ENCODE results near the gene KIF5A. TPM values are rescaled to one million over a fixed set of nuclear protein-coding genes. Genes with fewer than 3 reads are reported as not detected.
A peak's percentile ranks its signal among the peaks of the same experiment; 100 is the strongest.
"Not testable (repeated sequence)": the region's sequence is repeated elsewhere in the genome, so short reads cannot be mapped to it uniquely, and the experiment has no call there.

KIF5A gene
- total and polyA plus RNA-seq, 5 donors from 2014 or later = 0.05 to 0.72 (median 0.06) TPM; not detected in 2

- Mint-ChIP-seq H3K4me1 (peaks cover 0 to 8% (median 5%) of the 10 kb centered on the region in 4 donors), H3K9me3 (no peaks in the 10 kb centered on the region), H3K27ac (no peak overlapping the region), H3K36me3 (no peaks in the 10 kb centered on the region), H3K4me3 (no peak overlapping the region), H3K27me3 (peaks cover 12% of the 10 kb centered on the region)
- H3K36me3 ChIP-seq (ENCODE audit: control insufficient read depth, insufficient read depth, low read length) = no peaks in the 10 kb centered on the region
- peaks cover 5% of the 10 kb centered on the region for H3K4me1 ChIP-seq (ENCODE audit: control insufficient read depth, insufficient read depth, low read length, poor library complexity, severe bottlenecking)
- H3K4me3 ChIP-seq (ENCODE audit: low read depth, low read length) = no peak overlapping the region
- peaks cover 14% of the 10 kb centered on the region for H3K27me3 ChIP-seq (ENCODE audit: control insufficient read depth, insufficient read depth, low read length)
- DNase-seq (no peak), ATAC-seq (ENCODE audit: low read depth in 2 of 2) (no peak)
- no peak overlapping the region for H3K27ac ChIP-seq (ENCODE audit: insufficient read depth, low read length, poor library complexity, severe bottlenecking)
- no peaks in the 10 kb centered on the region for H3K9me3 ChIP-seq (ENCODE audit: control insufficient read depth in 2 of 2, low read length in 2 of 2)
These were observed 35.3 kb downstream of the KIF5A start for GRCh38 chr12:57585156-57585555.

- Mint-ChIP-seq H3K4me1 (peaks cover 6 to 14% (median 10%) of the 10 kb centered on the region in 4 donors), H3K27ac (no peak overlapping the region), H3K4me3 (no peak overlapping the region), H3K27me3 (peaks cover 12% of the 10 kb centered on the region), H3K36me3 (no peaks in the 10 kb centered on the region), H3K9me3 (peaks cover 0 to 1% (median 0%) of the 10 kb centered on the region in 7 donors)
- Histone ChIP-seq H3K4me3 (ENCODE audit: low read depth, low read length) (no peak overlapping the region), H3K4me1 (ENCODE audit: control insufficient read depth, insufficient read depth, low read length, poor library complexity, severe bottlenecking) (peaks cover 15% of the 10 kb centered on the region), H3K27me3 (ENCODE audit: control insufficient read depth, insufficient read depth, low read length) (peaks cover 14% of the 10 kb centered on the region), H3K27ac (ENCODE audit: insufficient read depth, low read length, poor library complexity, severe bottlenecking) (no peak overlapping the region), H3K36me3 (ENCODE audit: control insufficient read depth, insufficient read depth, low read length) (no peaks in the 10 kb centered on the region), H3K9me3 (ENCODE audit: control insufficient read depth in 2 of 2, low read length in 2 of 2) (no peaks in the 10 kb centered on the region)
- DNase-seq (no peak), ATAC-seq (ENCODE audit: low read depth in 2 of 2) (no peak)
These were observed 36.3 kb downstream of the KIF5A start for GRCh38 chr12:57586128-57586527.

GRCh38 chr12:57586832-57587429 is 37.1 kb downstream of the KIF5A start:
- peaks cover 23% of the 10 kb centered on the region for H3K4me1 ChIP-seq (ENCODE audit: control insufficient read depth, insufficient read depth, low read length, poor library complexity, severe bottlenecking)
- Mint-ChIP-seq H3K9me3 (peaks cover 0 to 1% (median 0%) of the 10 kb centered on the region in 7 donors), H3K36me3 (no peaks in the 10 kb centered on the region), H3K27ac (no peak overlapping the region), H3K4me3 (no peak overlapping the region), H3K27me3 (peaks cover 12% of the 10 kb centered on the region), H3K4me1 (peaks cover 7 to 21% (median 15%) of the 10 kb centered on the region in 4 donors)
- H3K4me3 ChIP-seq (ENCODE audit: low read depth, low read length) = no peak overlapping the region
- no peak overlapping the region for H3K27ac ChIP-seq (ENCODE audit: insufficient read depth, low read length, poor library complexity, severe bottlenecking)
- H3K36me3 ChIP-seq (ENCODE audit: control insufficient read depth, insufficient read depth, low read length) = no peaks in the 10 kb centered on the region
- peaks cover 14% of the 10 kb centered on the region for H3K27me3 ChIP-seq (ENCODE audit: control insufficient read depth, insufficient read depth, low read length)
- DNase-seq = no peak
- no peak for ATAC-seq (ENCODE audit: low read depth in 2 of 2)
- H3K9me3 ChIP-seq (ENCODE audit: control insufficient read depth in 2 of 2, low read length in 2 of 2) = no peaks in the 10 kb centered on the region

GRCh38 chr12:57588951-57589610 is 39.2 kb downstream of the KIF5A start:
- H3K36me3 Mint-ChIP-seq; H3K27ac Mint-ChIP-seq; H3K9me3 Mint-ChIP-seq; H3K9me3 ChIP-seq (ENCODE audit: control insufficient read depth in 2 of 2, low read length in 2 of 2); H3K4me3 ChIP-seq (ENCODE audit: low read depth, low read length); H3K27me3 Mint-ChIP-seq; H3K36me3 ChIP-seq (ENCODE audit: control insufficient read depth, insufficient read depth, low read length); DNase-seq; H3K4me3 Mint-ChIP-seq; ATAC-seq (ENCODE audit: low read depth in 2 of 2); H3K27ac ChIP-seq (ENCODE audit: insufficient read depth, low read length, poor library complexity, severe bottlenecking): not testable (repeated sequence)
- Histone ChIP-seq H3K4me1 (ENCODE audit: control insufficient read depth, insufficient read depth, low read length, poor library complexity, severe bottlenecking) (peaks cover 35% of the 10 kb centered on the region), H3K27me3 (ENCODE audit: control insufficient read depth, insufficient read depth, low read length) (peaks cover 12% of the 10 kb centered on the region)
- H3K4me1 Mint-ChIP-seq = peaks cover 13 to 33% (median 25%) of the 10 kb centered on the region in 4 donors

GRCh38 chr12:57590479-57590863 is 40.6 kb downstream of the KIF5A start:
- H3K36me3 Mint-ChIP-seq = peaks cover 3% of the 10 kb centered on the region
- peak overlapping the region; percentile 83 for H3K4me3 ChIP-seq (ENCODE audit: low read depth, low read length)

GRCh38 chr12:57590864-57591781 is 41.3 kb downstream of the KIF5A start, which contains the start of gene PIP4K2C:
PIP4K2C (plus strand) TSS chr12:57591192; CDS start chr12:57591290, 98 bp downstream.
- H3K36me3 ChIP-seq (ENCODE audit: control insufficient read depth, insufficient read depth, low read length) = peaks cover 24% of the 10 kb centered on the region
- H3K4me3 Mint-ChIP-seq = peak within 1 kb of the TSS; percentile 90 to 97 (median 94)
- H3K27me3 ChIP-seq (ENCODE audit: control insufficient read depth, insufficient read depth, low read length) = peaks cover 10% of the 10 kb centered on the region
- H3K4me1 ChIP-seq (ENCODE audit: control insufficient read depth, insufficient read depth, low read length, poor library complexity, severe bottlenecking) = peaks cover 35% of the 10 kb centered on the region
- H3K4me1 Mint-ChIP-seq = peaks cover 13 to 35% (median 27%) of the 10 kb centered on the region in 4 donors
- peaks cover 7% of the 10 kb centered on the region for H3K36me3 Mint-ChIP-seq
- peak within 1 kb of the TSS; percentile 92 to 96 (median 94) for H3K27ac Mint-ChIP-seq
- no peaks in the 10 kb centered on the region for H3K27me3 Mint-ChIP-seq
- H3K27ac ChIP-seq (ENCODE audit: insufficient read depth, low read length, poor library complexity, severe bottlenecking) = peak within 1 kb of the TSS; percentile 74
- DNase-seq (peak; percentile 76 to 89 (median 79)), ATAC-seq (ENCODE audit: low read depth in 2 of 2) (peak; percentile 85 to 93)
- no peaks in the 10 kb centered on the region for H3K9me3 ChIP-seq (ENCODE audit: control insufficient read depth in 2 of 2, low read length in 2 of 2)
- peaks cover 0 to 1% (median 0%) of the 10 kb centered on the region in 7 donors for H3K9me3 Mint-ChIP-seq
- peak within 1 kb of the TSS; percentile 83 for H3K4me3 ChIP-seq (ENCODE audit: low read depth, low read length)

More at GRCh38 chr12:57590479-57590863, 40.6 kb downstream of the KIF5A start:
- no peaks in the 10 kb centered on the region for H3K27me3 Mint-ChIP-seq
- DNase-seq = no peak
- ATAC-seq (ENCODE audit: low read depth in 2 of 2) = no peak
- Histone ChIP-seq H3K36me3 (ENCODE audit: control insufficient read depth, insufficient read depth, low read length) (peaks cover 17% of the 10 kb centered on the region), H3K27me3 (ENCODE audit: control insufficient read depth, insufficient read depth, low read length) (peaks cover 12% of the 10 kb centered on the region), H3K9me3 (ENCODE audit: control insufficient read depth in 2 of 2, low read length in 2 of 2) (no peaks in the 10 kb centered on the region), H3K4me1 (ENCODE audit: control insufficient read depth, insufficient read depth, low read length, poor library complexity, severe bottlenecking) (peaks cover 35% of the 10 kb centered on the region), H3K27ac (ENCODE audit: insufficient read depth, low read length, poor library complexity, severe bottlenecking) (peak overlapping the region; percentile 74)
- H3K4me3 Mint-ChIP-seq = peak overlapping the region; percentile 90 to 97 (median 94)
- H3K4me1 Mint-ChIP-seq = peaks cover 13 to 35% (median 27%) of the 10 kb centered on the region in 4 donors
- peaks cover 0 to 1% (median 0%) of the 10 kb centered on the region in 7 donors for H3K9me3 Mint-ChIP-seq
- peak overlapping the region; percentile 38 to 94 (median 92) for H3K27ac Mint-ChIP-seq

GRCh38 chr12:57591782-57592325 is 42.0 kb downstream of the KIF5A start:
- Mint-ChIP-seq H3K4me1 (peaks cover 13 to 35% (median 27%) of the 10 kb centered on the region in 4 donors), H3K4me3 (peak overlapping the region; percentile 90 to 97 (median 94)), H3K27ac (peak overlapping the region; percentile 92 to 96 (median 94)), H3K27me3 (no peaks in the 10 kb centered on the region), H3K36me3 (peaks cover 11% of the 10 kb centered on the region), H3K9me3 (peaks cover 0 to 1% (median 0%) of the 10 kb centered on the region in 7 donors)
- no peaks in the 10 kb centered on the region for H3K9me3 ChIP-seq (ENCODE audit: control insufficient read depth in 2 of 2, low read length in 2 of 2)
- peaks cover 31% of the 10 kb centered on the region for H3K36me3 ChIP-seq (ENCODE audit: control insufficient read depth, insufficient read depth, low read length)
- peaks cover 7% of the 10 kb centered on the region for H3K27me3 ChIP-seq (ENCODE audit: control insufficient read depth, insufficient read depth, low read length)
- H3K27ac ChIP-seq (ENCODE audit: insufficient read depth, low read length, poor library complexity, severe bottlenecking) = peak overlapping the region; percentile 74
- no peak for DNase-seq
- ATAC-seq (ENCODE audit: low read depth in 2 of 2) = no peak
- peak overlapping the region; percentile 75 for H3K4me3 ChIP-seq (ENCODE audit: low read depth, low read length)
- H3K4me1 ChIP-seq (ENCODE audit: control insufficient read depth, insufficient read depth, low read length, poor library complexity, severe bottlenecking) = peaks cover 35% of the 10 kb centered on the region
